Lung (tissue), 12 donors: ENCODE data around the gene SPSB2. TPM values are rescaled to one million over a fixed set of nuclear protein-coding genes. Genes with fewer than 3 reads are reported as not detected.

Experiments
- ATAC-seq: fragments of 200-7000 bp; cut with Tn5 transposase; one replicate; pipeline ENCODE4 v1.9.1; 2020; ENCODE audit warnings: moderate number of reproducible peaks; ENCODE audit not compliant: insufficient read depth, low FRiP score
- DNase-seq, 3 donors: peaks; one replicate each; pipeline ENCODE4 v3.0.0-alpha.2; 2013 to 2017
- H3K27ac ChIP-seq, 2 donors: one replicate each; pipeline ENCODE4 v1.5.1; 2013; ENCODE audit warnings: mild to moderate bottlenecking in 2 of 2, moderate library complexity in 2 of 2, control low read depth in 1 of 2, inconsistent platforms in 1 of 2, low read depth in 1 of 2, low read length in 1 of 2
- H3K27me3 ChIP-seq, 3 donors: one replicate each; pipeline ENCODE4 v1.5.1; 2013; ENCODE audit warnings: low read length in 2 of 3; ENCODE audit not compliant: control insufficient read depth in 3 of 3, insufficient read depth in 3 of 3
- H3K36me3 ChIP-seq, 4 donors: one replicate each; pipeline ENCODE4 v1.5.1; 2013; ENCODE audit warnings: low read length in 4 of 4, mild to moderate bottlenecking in 1 of 4, moderate library complexity in 1 of 4; ENCODE audit not compliant: control insufficient read depth in 4 of 4, insufficient read depth in 4 of 4
- H3K4me1 ChIP-seq, 5 donors: one replicate each; pipeline ENCODE4 v1.5.1; 2013; ENCODE audit warnings: low read length in 5 of 5, mild to moderate bottlenecking in 2 of 5, moderate library complexity in 1 of 5; ENCODE audit not compliant: control insufficient read depth in 5 of 5, insufficient read depth in 5 of 5
- H3K4me3 ChIP-seq: one replicate; pipeline ENCODE4 v1.5.1; 2013; ENCODE audit warnings: mild to moderate bottlenecking, control low read depth, moderate library complexity
- H3K9ac ChIP-seq, 2 donors: one replicate each; pipeline ENCODE4 v1.5.1; 2013; ENCODE audit warnings: low read length in 2 of 2, control low read depth in 1 of 2; ENCODE audit not compliant: insufficient read depth in 1 of 2
- H3K9me3 ChIP-seq, 4 donors: one replicate each; pipeline ENCODE4 v1.5.1; 2013; ENCODE audit warnings: low read length in 3 of 4, mild to moderate bottlenecking in 1 of 4, moderate library complexity in 1 of 4; ENCODE audit not compliant: control insufficient read depth in 4 of 4, insufficient read depth in 3 of 4
- CTCF ChIP-seq: IDR thresholded peaks from 2 replicates; pipeline ENCODE4 v1.5.1; 2012; ENCODE audit warnings: mild to moderate bottlenecking; ENCODE audit errors: control extremely low read depth, extremely low read depth
- WGBS, 2 donors: extraction: QIAGEN DNeasy Blood & Tissue Kit; methylation state at CpG; one replicate each; pipeline ENCODE4 v1.1.7; 2013; 5-methylcytosine and 5-hydroxymethylcytosine counted together
- polyA plus RNA-seq, 2 donors: library from polyadenylated mRNA; stranded (reverse); fragments of 200-250 nt; gene quantifications; one replicate each; pipeline ENCODE4 v1.2.1, GENCODE V29; 2013
- total RNA-seq, 2 donors: library from RNA; depleted of rRNA in 1 of 2; stranded (reverse); fragments of >200 nt in 1 of 2; gene quantifications; one replicate each; pipeline ENCODE4 v1.2.1, GENCODE V29; 2014 to 2021
- donor health status: control.
- donor health status: control.
- donor health status: Bipolar disorder and iron deficiency.
- donor health status: healthy.
- donor health status: DM: yes; HTN: yes; CAD: no.

Gene SPSB2
- total and polyA plus RNA-seq, 4 donors = 21.0 to 39.8 (median 31.4) TPM

GRCh38 chr12:6836851-6837250, 36.3 kb downstream of the SPSB2 start:
- DNase-seq = no peak
- Histone ChIP-seq H3K9me3 (no peaks in the 10 kb centered on the region), H3K27ac (no peak overlapping the region), H3K27me3 (no peaks in the 10 kb centered on the region), H3K4me1 (no peaks in the 10 kb centered on the region), H3K4me3 (no peak overlapping the region), H3K36me3 (peaks cover 0 to 17% (median 11%) of the 10 kb centered on the region in 4 donors), H3K9ac (no peak overlapping the region)
- no peak for TF ChIP-seq CTCF
- 95 to 98% methylated on average over 16 of the region's 16 CpGs for WGBS, 2 donors
- no peak for ATAC-seq

- no peak overlapping the region for H3K9ac ChIP-seq
- no peak overlapping the region for H3K4me3 ChIP-seq
- H3K36me3 ChIP-seq = peaks cover 0 to 23% (median 14%) of the 10 kb centered on the region in 4 donors
- no peak for DNase-seq
- no peak for ATAC-seq
- 88% methylated on average over 5 of the region's 5 CpGs for WGBS, 2 donors
- no peaks in the 10 kb centered on the region for H3K27me3 ChIP-seq
- H3K9me3 ChIP-seq = no peaks in the 10 kb centered on the region
- H3K4me1 ChIP-seq = peaks cover 0 to 4% (median 0%) of the 10 kb centered on the region in 5 donors
- no peak overlapping the region for H3K27ac ChIP-seq
- no peak for TF ChIP-seq CTCF
Measured at GRCh38 chr12:6834873-6835272, 38.2 kb downstream of the SPSB2 start.

GRCh38 chr12:6834254-6834653, 38.8 kb downstream of the SPSB2 start:
- ATAC-seq (no peak), DNase-seq (no peak)
- Histone ChIP-seq H3K27me3 (no peaks in the 10 kb centered on the region), H3K9me3 (no peaks in the 10 kb centered on the region), H3K36me3 (peaks cover 0 to 23% (median 14%) of the 10 kb centered on the region in 4 donors), H3K4me1 (peaks cover 0 to 10% (median 0%) of the 10 kb centered on the region in 5 donors), H3K9ac (no peak overlapping the region), H3K4me3 (no peak overlapping the region), H3K27ac (peak overlapping the region in 1 of 2 donors; percentile 94)
- no peak for TF ChIP-seq CTCF
- WGBS, 2 donors = 92 to 95% methylated on average over 1 of the region's 1 CpG

GRCh38 chr12:6833189-6833890, 39.8 kb downstream of the SPSB2 start:
- Histone ChIP-seq H3K36me3 (peaks cover 0 to 16% (median 12%) of the 10 kb centered on the region in 4 donors), H3K9me3 (no peaks in the 10 kb centered on the region), H3K9ac (no peak overlapping the region), H3K4me3 (no peak overlapping the region), H3K27ac (peak overlapping the region in 1 of 2 donors; percentile 94), H3K4me1 (peaks cover 0 to 15% (median 0%) of the 10 kb centered on the region in 5 donors), H3K27me3 (no peaks in the 10 kb centered on the region)
- 85 to 94% methylated on average over 6 of the region's 6 CpGs for WGBS, 2 donors
- ATAC-seq = no peak
- no peak for DNase-seq
- no peak for TF ChIP-seq CTCF
